ENCODE data around the gene NONO. TPM values are rescaled to one million over a fixed set of nuclear protein-coding genes. Genes with fewer than 3 reads are reported as not detected.
"Not testable (repeated sequence)": the region's sequence is repeated elsewhere in the genome, so short reads cannot be mapped to it uniquely, and the experiment has no call there.

Gene NONO
- total RNA-seq, 1 experiment from 2014 or later: 545 TPM

- no peak for DNase-seq (ENCODE audit: extremely low read depth, low read depth)
Observed at GRCh38 chrX:71282514-71283402, 677 bp upstream of the NONO start.

- no peak for DNase-seq (ENCODE audit: extremely low read depth, low read depth)
Observed at GRCh38 chrX:71285929-71286328, 2.5 kb downstream of the NONO start.

GRCh38 chrX:71291381-71291780 lies 7.9 kb downstream of the NONO start:
- DNase-seq (ENCODE audit: extremely low read depth, low read depth): no peak

- no peak for DNase-seq (ENCODE audit: extremely low read depth, low read depth)
Observed at GRCh38 chrX:71292669-71293365, 9.4 kb downstream of the NONO start.

GRCh38 chrX:71296806-71297205 lies 13.4 kb downstream of the NONO start:
- DNase-seq (ENCODE audit: extremely low read depth, low read depth): no peak

- no peak for DNase-seq (ENCODE audit: extremely low read depth, low read depth)
Observed at GRCh38 chrX:71298119-71298518, 14.7 kb downstream of the NONO start.

GRCh38 chrX:71300064-71300463 lies 16.6 kb downstream of the NONO start:
- not testable (repeated sequence) for DNase-seq (ENCODE audit: extremely low read depth, low read depth)

- DNase-seq (ENCODE audit: extremely low read depth, low read depth): not testable (repeated sequence)
Observed at GRCh38 chrX:71300495-71300894, 17.1 kb downstream of the NONO start.

GRCh38 chrX:71301195-71301924 lies 17.9 kb downstream of the NONO start, which contains the start of gene ITGB1BP2:
ITGB1BP2 (plus strand) TSS chrX:71301750; CDS start chrX:71301807, 57 bp downstream.
- no peak for DNase-seq (ENCODE audit: extremely low read depth, low read depth)

GRCh38 chrX:71302461-71303213 lies 19.2 kb downstream of the NONO start:
- DNase-seq (ENCODE audit: extremely low read depth, low read depth): no peak

- DNase-seq (ENCODE audit: extremely low read depth, low read depth): no peak
Observed at GRCh38 chrX:71304561-71304960, 21.1 kb downstream of the NONO start.

- DNase-seq (ENCODE audit: extremely low read depth, low read depth): no peak
Observed at GRCh38 chrX:71315917-71316316, 32.5 kb downstream of the NONO start.

- not testable (repeated sequence) for DNase-seq (ENCODE audit: extremely low read depth, low read depth)
Observed at GRCh38 chrX:71316959-71317358, 33.5 kb downstream of the NONO start.

GRCh38 chrX:71320126-71320525 lies 36.7 kb downstream of the NONO start:
- DNase-seq (ENCODE audit: extremely low read depth, low read depth): no peak

GRCh38 chrX:71321731-71322130 lies 38.3 kb downstream of the NONO start:
- DNase-seq (ENCODE audit: extremely low read depth, low read depth): no peak

- DNase-seq (ENCODE audit: extremely low read depth, low read depth): not testable (repeated sequence)
Observed at GRCh38 chrX:71324452-71324851, 41.0 kb downstream of the NONO start.

GRCh38 chrX:71326394-71326793 lies 43.0 kb downstream of the NONO start:
- DNase-seq (ENCODE audit: extremely low read depth, low read depth): no peak

- not testable (repeated sequence) for DNase-seq (ENCODE audit: extremely low read depth, low read depth)
Observed at GRCh38 chrX:71349151-71349665, 65.8 kb downstream of the NONO start.

- not testable (repeated sequence) for DNase-seq (ENCODE audit: extremely low read depth, low read depth)
Observed at GRCh38 chrX:71349867-71350266, 66.4 kb downstream of the NONO start.

Measured in NCI-H460 (cell line).